Mesendoderm (in vitro differentiated cells): ENCODE results near the gene WNT9A.
"Not testable (repeated sequence)": the region's sequence is repeated elsewhere in the genome, so short reads cannot be mapped to it uniquely, and the experiment has no call there.

Experiments used
- DNase-seq: peaks from one replicate; pipeline ENCODE4 v3.0.0; 2013
- H2AK5ac ChIP-seq: 2 replicates; pipeline ENCODE4 v1.6.1; 2013; ENCODE audit warnings: low read length, inconsistent platforms
- H2BK120ac ChIP-seq: 2 replicates; pipeline ENCODE4 v1.6.1; 2013; ENCODE audit warnings: low read depth, mild to moderate bottlenecking, low read length, moderate library complexity, mixed read lengths
- H2BK15ac ChIP-seq: replicated peaks from 2 replicates; pipeline ENCODE4 v1.6.1; 2013; ENCODE audit warnings: low read depth, mild to moderate bottlenecking, moderate library complexity
- H2BK5ac ChIP-seq: 2 replicates; pipeline ENCODE4 v1.6.1; 2013; ENCODE audit warnings: low read length, inconsistent platforms
- H3K18ac ChIP-seq: 2 replicates; pipeline ENCODE4 v1.6.1; 2013; ENCODE audit warnings: mild to moderate bottlenecking, low read length, mixed read lengths
- H3K23ac ChIP-seq: one replicate; pipeline ENCODE4 v1.6.1; 2013; ENCODE audit warnings: low read length
- H3K27ac ChIP-seq: 2 replicates; pipeline ENCODE4 v1.5.1; 2013; ENCODE audit warnings: low read depth, mild to moderate bottlenecking, inconsistent platforms, low read length, moderate library complexity
- H3K27me3 ChIP-seq: 2 replicates; pipeline ENCODE4 v1.6.1; 2013; ENCODE audit warnings: low read length, control low read depth, mild to moderate bottlenecking, inconsistent platforms; ENCODE audit not compliant: insufficient read depth, poor library complexity
- H3K36me3 ChIP-seq: 2 replicates; pipeline ENCODE4 v1.6.1; 2013; ENCODE audit warnings: low read length, inconsistent platforms; ENCODE audit not compliant: control insufficient read depth, insufficient read depth
- H3K4ac ChIP-seq: one replicate; pipeline ENCODE4 v1.6.1; 2013; ENCODE audit warnings: low read depth, mild to moderate bottlenecking, low read length, moderate library complexity
- H3K4me1 ChIP-seq: 2 replicates; pipeline ENCODE4 v1.6.1; 2013; ENCODE audit warnings: low read depth, low read length, inconsistent platforms; ENCODE audit not compliant: control insufficient read depth
- H3K4me2 ChIP-seq: 2 replicates; pipeline ENCODE4 v1.6.1; 2013; ENCODE audit warnings: low read length
- H3K4me3 ChIP-seq: 2 replicates; pipeline ENCODE4 v1.5.1; 2013; ENCODE audit warnings: mild to moderate bottlenecking, low read length
- H3K56ac ChIP-seq: one replicate; pipeline ENCODE4 v1.6.1; 2013; ENCODE audit warnings: low read length
- H3K79me1 ChIP-seq: 2 replicates; pipeline ENCODE4 v1.6.1; 2013; ENCODE audit warnings: low read length, inconsistent platforms
- H3K79me2 ChIP-seq: 2 replicates; pipeline ENCODE4 v1.6.1; 2013; ENCODE audit warnings: mild to moderate bottlenecking, low read length; ENCODE audit not compliant: control insufficient read depth, insufficient read depth
- H3K9ac ChIP-seq: 2 replicates; pipeline ENCODE4 v1.6.1; 2013; ENCODE audit warnings: low read length, inconsistent platforms
- H4K5ac ChIP-seq: one replicate; pipeline ENCODE4 v1.6.1; 2013; ENCODE audit warnings: low read length
- H4K8ac ChIP-seq: one replicate; pipeline ENCODE4 v1.6.1; 2013; ENCODE audit warnings: low read depth, mild to moderate bottlenecking, control low read depth, low read length, moderate library complexity
- WGBS: extraction: QIAGEN DNeasy Blood & Tissue Kit; methylation state at CpG from one replicate; pipeline ENCODE4 v1.1.7; 2013; ENCODE audit warnings: low lambda C conversion rate, missing lambda C conversion rate; ENCODE audit not compliant: insufficient coverage; ENCODE audit errors: extremely low coverage; 5-methylcytosine and 5-hydroxymethylcytosine counted together

Gene WNT9A

DNA sequence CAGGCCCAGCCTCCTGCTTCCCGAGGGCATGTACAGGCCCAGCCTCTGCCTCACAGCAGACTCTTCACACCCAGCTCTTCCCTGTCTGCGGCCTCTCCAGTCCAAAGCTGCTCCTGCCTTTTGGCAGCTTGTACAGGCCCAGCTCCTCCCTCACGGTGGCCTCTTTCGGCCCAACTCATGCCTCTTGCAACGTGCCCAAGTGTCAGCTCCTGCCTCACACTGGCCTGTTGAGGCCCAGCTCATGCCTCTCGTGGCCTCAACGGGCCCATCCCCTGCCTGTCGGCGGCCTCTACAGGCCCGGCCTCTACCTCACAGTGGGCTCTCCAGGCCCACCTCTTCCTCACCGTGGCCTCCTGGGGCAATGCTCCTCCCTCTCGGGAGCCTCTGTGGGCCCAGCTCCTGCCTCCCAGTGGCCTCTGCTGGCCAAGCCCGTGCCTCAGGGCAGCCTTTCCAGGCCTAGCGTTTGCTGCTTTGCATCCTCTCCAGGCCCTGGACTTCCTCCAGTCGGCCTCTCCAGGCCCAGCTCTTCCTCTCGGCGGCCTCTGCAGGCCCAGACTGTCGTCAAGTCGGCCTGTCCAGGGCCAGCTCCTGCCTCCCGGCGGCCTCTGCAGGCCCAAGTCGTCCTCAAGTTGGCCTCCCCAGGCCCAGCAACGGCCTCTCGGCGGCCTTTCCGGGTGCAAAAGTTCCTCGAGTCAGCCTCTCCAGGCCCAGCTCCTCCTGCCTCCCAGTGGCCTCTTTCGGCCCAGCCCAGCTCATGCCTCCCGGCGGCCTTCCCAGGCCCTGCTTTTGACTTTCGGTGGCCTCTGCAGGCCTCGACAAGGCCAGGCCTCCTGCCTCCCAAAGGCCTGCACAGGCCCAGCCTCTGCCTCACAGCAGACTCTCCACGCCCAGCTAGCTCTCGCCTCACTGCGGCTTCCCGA, 22.6 kb upstream of the WNT9A start:
- not testable (repeated sequence) for H3K4ac ChIP-seq, H3K36me3 ChIP-seq, H3K9ac ChIP-seq, H3K79me2 ChIP-seq, H2BK15ac ChIP-seq, H3K23ac ChIP-seq, H4K8ac ChIP-seq, H3K4me1 ChIP-seq, H4K5ac ChIP-seq, DNase-seq, H2AK5ac ChIP-seq, H3K79me1 ChIP-seq, H2BK5ac ChIP-seq, H3K4me3 ChIP-seq, H3K4me2 ChIP-seq, H3K18ac ChIP-seq, H2BK120ac ChIP-seq, H3K27ac ChIP-seq, H3K27me3 ChIP-seq, H3K56ac ChIP-seq
- no CpG with 5 or more reads among the region's 36 CpGs for WGBS

DNA sequence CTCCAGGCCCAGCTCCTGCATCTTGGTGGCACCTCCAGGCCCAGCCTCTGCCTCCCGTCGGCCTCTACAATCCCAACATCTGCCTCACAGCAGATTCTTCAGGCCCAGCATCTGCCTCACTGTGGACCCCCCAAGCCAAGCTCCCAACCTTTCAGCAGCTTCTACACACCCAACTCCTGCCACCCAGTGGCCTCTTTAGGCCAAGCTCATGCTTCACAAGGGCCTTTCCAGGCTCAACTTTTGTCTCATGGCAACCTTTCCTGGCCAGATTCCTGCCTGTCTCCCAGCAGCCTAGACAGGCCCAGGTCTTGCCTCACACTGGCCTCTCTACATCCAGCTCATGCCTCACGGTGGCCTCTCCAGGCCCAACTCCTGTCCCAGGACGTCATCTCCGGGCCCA, 20.1 kb upstream of the WNT9A start:
- H3K56ac ChIP-seq, H3K4me2 ChIP-seq, H3K27ac ChIP-seq, H2BK5ac ChIP-seq, H3K36me3 ChIP-seq, H2BK120ac ChIP-seq, H2AK5ac ChIP-seq, H4K5ac ChIP-seq, H3K4me1 ChIP-seq, H4K8ac ChIP-seq, H3K79me2 ChIP-seq, H3K27me3 ChIP-seq, H2BK15ac ChIP-seq, H3K18ac ChIP-seq, H3K4me3 ChIP-seq, H3K79me1 ChIP-seq, H3K9ac ChIP-seq, H3K4ac ChIP-seq, H3K23ac ChIP-seq: not testable (repeated sequence)
- DNase-seq = peak; percentile 66
- no CpG with 5 or more reads among the region's 5 CpGs for WGBS

DNA sequence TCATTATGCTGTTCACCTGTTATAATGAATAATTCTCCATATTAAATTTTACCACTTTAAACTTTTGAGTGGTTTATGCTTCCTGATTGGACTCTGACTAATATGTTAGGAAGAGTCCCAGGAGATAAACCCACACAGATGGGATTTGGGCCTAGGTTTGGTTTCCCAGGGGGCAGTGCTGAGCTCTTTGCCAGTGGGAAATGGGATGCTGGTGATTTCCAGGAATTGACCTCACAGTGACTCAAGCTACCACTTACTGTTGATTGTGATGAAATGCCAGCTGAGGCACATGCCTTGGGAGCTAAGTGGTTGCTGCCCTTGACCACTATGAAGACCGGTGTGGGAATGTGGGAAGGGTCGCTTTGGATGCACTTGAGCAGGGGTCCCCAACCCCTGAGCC, 19.0 kb upstream of the WNT9A start:
- H3K36me3 ChIP-seq, H3K18ac ChIP-seq, H4K8ac ChIP-seq, H2AK5ac ChIP-seq, H3K27ac ChIP-seq, H3K9ac ChIP-seq, H2BK5ac ChIP-seq, H3K4ac ChIP-seq, H3K79me2 ChIP-seq, H4K5ac ChIP-seq, H3K23ac ChIP-seq, H3K4me3 ChIP-seq, H3K4me2 ChIP-seq, H3K56ac ChIP-seq, H3K79me1 ChIP-seq, H3K27me3 ChIP-seq, H2BK120ac ChIP-seq, H2BK15ac ChIP-seq, H3K4me1 ChIP-seq: not testable (repeated sequence)
- DNase-seq = peak; percentile 34
- WGBS = no CpG with 5 or more reads among the region's 2 CpGs

DNA sequence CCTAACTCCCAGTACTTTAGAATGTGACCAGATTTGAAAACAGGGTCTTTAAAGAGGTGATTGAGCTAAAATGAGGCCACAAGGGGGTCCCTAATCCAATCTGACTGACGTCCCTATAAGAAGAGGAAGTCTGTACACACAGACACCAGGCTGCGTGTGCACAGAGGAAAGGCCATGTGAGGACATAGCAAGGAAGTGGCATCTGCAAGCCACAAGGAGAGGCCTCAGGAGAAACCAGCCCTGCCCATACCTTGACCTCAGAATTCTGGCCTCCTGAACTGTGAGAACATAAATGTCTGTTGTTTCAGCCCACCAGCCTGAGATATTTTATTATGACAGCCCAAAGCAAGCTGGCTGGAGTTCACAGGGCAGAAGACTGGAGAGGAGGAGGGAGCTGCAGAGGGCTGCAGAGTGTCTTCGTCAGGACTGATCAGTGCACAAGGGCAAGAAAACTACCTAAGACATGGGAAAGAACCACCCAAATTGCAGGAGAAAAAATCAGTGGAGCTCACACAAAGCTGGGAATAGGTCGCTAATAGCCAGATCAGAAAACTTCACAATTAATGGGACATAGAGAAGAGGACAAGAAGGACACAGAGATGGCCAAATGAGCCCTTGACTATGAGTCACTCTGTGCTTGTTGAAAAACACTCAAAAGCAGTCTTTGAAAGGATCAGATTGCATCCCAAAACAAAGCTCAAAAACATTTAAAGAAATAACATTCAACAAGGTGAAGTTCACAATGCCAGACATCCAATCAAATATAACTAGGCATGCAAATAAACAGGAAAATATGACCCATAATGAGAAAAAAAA, 14.1 kb upstream of the WNT9A start:
- Histone ChIP-seq H2AK5ac (no peak overlapping the region), H2BK15ac (no peak overlapping the region), H3K79me2 (no peaks in the 10 kb centered on the region), H3K27ac (no peak overlapping the region), H3K18ac (no peak overlapping the region), H3K4me1 (no peaks in the 10 kb centered on the region), H3K4me3 (no peak overlapping the region), H4K5ac (no peak overlapping the region), H4K8ac (no peak overlapping the region), H3K36me3 (no peaks in the 10 kb centered on the region), H3K9ac (no peak overlapping the region), H3K4me2 (no peak overlapping the region), H3K56ac (no peak overlapping the region), H3K79me1 (no peaks in the 10 kb centered on the region), H2BK5ac (no peak overlapping the region), H3K4ac (no peak overlapping the region), H3K23ac (no peak overlapping the region), H3K27me3 (no peaks in the 10 kb centered on the region), H2BK120ac (no peak overlapping the region)
- no peak for DNase-seq
- WGBS = no CpG with 5 or more reads among the region's 4 CpGs

DNA sequence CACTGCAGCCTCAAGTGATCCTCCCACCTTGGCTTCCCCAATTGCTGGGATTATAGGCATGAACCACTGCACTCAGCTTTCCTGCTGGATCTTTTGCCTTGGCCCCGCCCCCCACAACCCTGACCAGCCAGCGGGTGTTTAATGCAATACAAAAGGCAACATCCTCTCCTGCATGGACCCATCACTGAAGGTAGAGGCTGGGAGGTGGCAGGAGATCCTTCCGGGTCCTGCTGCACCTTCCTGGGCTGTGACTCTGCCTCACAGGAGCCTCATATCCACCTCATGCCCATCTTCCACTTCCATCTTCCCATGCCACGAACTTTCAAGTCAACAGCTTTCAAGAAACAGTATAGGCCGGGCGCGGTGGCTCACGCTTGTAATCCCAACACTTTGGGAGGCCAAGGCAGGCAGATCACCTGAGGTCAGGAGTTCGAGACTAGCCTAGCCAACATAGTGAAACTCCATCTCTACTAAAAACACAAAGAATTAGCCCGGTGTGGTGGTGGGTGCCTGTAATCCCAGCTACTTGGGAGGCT, 11.7 kb upstream of the WNT9A start:
- H3K9ac ChIP-seq = no peak overlapping the region
- no peak overlapping the region for H3K27ac ChIP-seq
- WGBS = no CpG with 5 or more reads among the region's 10 CpGs
- no peaks in the 10 kb centered on the region for H3K4me1 ChIP-seq
- no peak overlapping the region for H3K23ac ChIP-seq
- no peak overlapping the region for H3K18ac ChIP-seq
- no peak overlapping the region for H3K4me2 ChIP-seq
- H2BK5ac ChIP-seq = no peak overlapping the region
- H4K5ac ChIP-seq = no peak overlapping the region
- H3K79me1 ChIP-seq = no peaks in the 10 kb centered on the region
- no peak overlapping the region for H3K4ac ChIP-seq
- H3K4me3 ChIP-seq = no peak overlapping the region
- no peak for DNase-seq
- H2BK15ac ChIP-seq = no peak overlapping the region
- no peak overlapping the region for H4K8ac ChIP-seq
- H3K56ac ChIP-seq = no peak overlapping the region
- H3K27me3 ChIP-seq = no peaks in the 10 kb centered on the region
- H3K79me2 ChIP-seq = no peaks in the 10 kb centered on the region
- H3K36me3 ChIP-seq = no peaks in the 10 kb centered on the region
- H2BK120ac ChIP-seq = no peak overlapping the region
- no peak overlapping the region for H2AK5ac ChIP-seq
